H9 (cell line): ENCODE measurements around the gene ENO1. TPM values are rescaled to one million over a fixed set of nuclear protein-coding genes. Genes with fewer than 3 reads are reported as not detected.

Source experiments
- DNase-seq: peaks from one replicate; pipeline ENCODE4 v3.0.0-alpha.2; 2017
- H2AFZ ChIP-seq: one replicate; pipeline ENCODE4 v1.6.1; 2013; ENCODE audit warnings: mild to moderate bottlenecking, low read length, control low read depth, moderate library complexity
- H2AK5ac ChIP-seq: 2 replicates; pipeline ENCODE4 v1.6.1; 2013; ENCODE audit warnings: low read length, control low read depth, mixed read lengths; ENCODE audit not compliant: insufficient read length
- H2BK120ac ChIP-seq: one replicate; pipeline ENCODE4 v1.6.1; 2013; ENCODE audit warnings: low read depth, mild to moderate bottlenecking, low read length, control low read depth, inconsistent platforms; ENCODE audit not compliant: poor library complexity, severe bottlenecking
- H2BK12ac ChIP-seq: 2 replicates; pipeline ENCODE4 v1.6.1; 2013; ENCODE audit warnings: low read length, control low read depth, mixed read lengths, low read depth; ENCODE audit not compliant: insufficient read length
- H2BK15ac ChIP-seq: 2 replicates; pipeline ENCODE4 v1.6.1; 2013; ENCODE audit warnings: low read depth, low read length, control low read depth
- H2BK20ac ChIP-seq: one replicate; pipeline ENCODE4 v1.6.1; 2013; ENCODE audit warnings: low read depth, mild to moderate bottlenecking, low read length, control low read depth, inconsistent platforms; ENCODE audit not compliant: poor library complexity, severe bottlenecking
- H2BK5ac ChIP-seq: 2 replicates; pipeline ENCODE4 v1.6.1; 2013; ENCODE audit warnings: low read length, control low read depth, mixed read lengths; ENCODE audit not compliant: insufficient read length
- H3K14ac ChIP-seq: 2 replicates; pipeline ENCODE4 v1.6.1; 2013; ENCODE audit warnings: low read length, control low read depth; ENCODE audit not compliant: insufficient read depth
- H3K18ac ChIP-seq: 2 replicates; pipeline ENCODE4 v1.6.1; 2013; ENCODE audit warnings: low read depth, mild to moderate bottlenecking, mixed read lengths, low read length, control low read depth; ENCODE audit not compliant: insufficient read length
- H3K23ac ChIP-seq: 2 replicates; pipeline ENCODE4 v1.6.1; 2013; ENCODE audit warnings: low read length, control low read depth, mixed read lengths, low read depth; ENCODE audit not compliant: insufficient read length
- H3K23me2 ChIP-seq: 2 replicates; pipeline ENCODE4 v1.6.1; 2013; ENCODE audit warnings: low read depth, mild to moderate bottlenecking, mixed read lengths, low read length, control low read depth; ENCODE audit not compliant: insufficient read length, poor library complexity, severe bottlenecking
- H3K27ac ChIP-seq: 2 replicates; pipeline ENCODE4 v1.5.1; 2013; ENCODE audit warnings: low read length, control low read depth, mixed read lengths, low read depth; ENCODE audit not compliant: insufficient read length
- H3K27me3 ChIP-seq: 2 replicates; pipeline ENCODE4 v1.6.1; 2013; ENCODE audit warnings: low read length, control low read depth, inconsistent platforms; ENCODE audit not compliant: insufficient read depth
- H3K4ac ChIP-seq: 2 replicates; pipeline ENCODE4 v1.6.1; 2013; ENCODE audit warnings: low read depth, mild to moderate bottlenecking, control low read depth, inconsistent platforms, low read length, moderate library complexity
- H3K4me1 ChIP-seq: 2 replicates; pipeline ENCODE4 v1.6.1; 2013; ENCODE audit warnings: low read length, control low read depth, inconsistent platforms; ENCODE audit not compliant: insufficient read depth
- H3K4me2 ChIP-seq: 2 replicates; pipeline ENCODE4 v1.6.1; 2013; ENCODE audit warnings: low read length, control low read depth, mixed read lengths; ENCODE audit not compliant: insufficient read length, insufficient read depth
- H3K56ac ChIP-seq: 2 replicates; pipeline ENCODE4 v1.6.1; 2013; ENCODE audit warnings: low read depth, mild to moderate bottlenecking, mixed read lengths, low read length, control low read depth; ENCODE audit not compliant: insufficient read length
- H3K79me1 ChIP-seq: 2 replicates; pipeline ENCODE4 v1.6.1; 2013; ENCODE audit warnings: low read depth, mild to moderate bottlenecking, moderate library complexity, low read length, control low read depth, inconsistent platforms; ENCODE audit not compliant: insufficient read depth, poor library complexity, severe bottlenecking
- H3K79me2 ChIP-seq: 2 replicates; pipeline ENCODE4 v1.6.1; 2013; ENCODE audit warnings: low read length, control low read depth, inconsistent platforms; ENCODE audit not compliant: insufficient read depth
- H3K9ac ChIP-seq: 2 replicates; pipeline ENCODE4 v1.6.1; 2013; ENCODE audit warnings: low read length, control low read depth, mixed read lengths; ENCODE audit not compliant: insufficient read length; ENCODE audit errors: extremely low read depth
- H3K9me3 ChIP-seq: one replicate; pipeline ENCODE4 v1.6.1; 2013; ENCODE audit warnings: low read depth, low read length, inconsistent platforms; ENCODE audit not compliant: control insufficient read depth
- H3T11ph ChIP-seq: one replicate; pipeline ENCODE4 v1.6.1; 2013; ENCODE audit warnings: mild to moderate bottlenecking, low read length, control low read depth, inconsistent platforms
- H4K20me1 ChIP-seq: one replicate; pipeline ENCODE4 v1.6.1; 2013; ENCODE audit not compliant: control insufficient read depth, insufficient read length, insufficient read depth
- H4K5ac ChIP-seq: 2 replicates; pipeline ENCODE4 v1.6.1; 2013; ENCODE audit warnings: low read depth, mild to moderate bottlenecking, mixed read lengths, low read length, control low read depth; ENCODE audit not compliant: insufficient read length
- H4K8ac ChIP-seq: replicated peaks from 2 replicates; pipeline ENCODE4 v1.6.1; 2013; ENCODE audit warnings: low read length, control low read depth, mixed read lengths, low read depth; ENCODE audit not compliant: insufficient read length
- H4K91ac ChIP-seq: 2 replicates; pipeline ENCODE4 v1.6.1; 2013; ENCODE audit warnings: low read depth, mild to moderate bottlenecking, moderate library complexity, mixed read lengths, low read length, control low read depth; ENCODE audit not compliant: insufficient read length
- H3K27ac Mint-ChIP-seq, 3 experiments: 2 replicates in 2 of 3; 3 replicates in 1 of 3; pipeline ENCODE4 v1.8.0; 2020 to 2021; ENCODE audit warnings: mixed read lengths in 3 of 3, mild to moderate bottlenecking in 1 of 3, moderate library complexity in 1 of 3
- H3K27me3 Mint-ChIP-seq: 2 replicates; pipeline ENCODE4 v1.8.0; 2021; ENCODE audit warnings: low read depth, mild to moderate bottlenecking, moderate library complexity, mixed read lengths
- H3K36me3 Mint-ChIP-seq, 3 experiments: 2 replicates in 2 of 3; 3 replicates in 1 of 3; pipeline ENCODE4 v1.8.0; 2020 to 2021; ENCODE audit warnings: low read depth in 3 of 3, mixed read lengths in 3 of 3; ENCODE audit not compliant: insufficient read depth in 1 of 3
- H3K4me1 Mint-ChIP-seq, 2 experiments: 2 replicates each; pipeline ENCODE4 v1.8.0; 2020; ENCODE audit warnings: mixed read lengths in 2 of 2
- H3K4me3 Mint-ChIP-seq, 2 experiments: 2 replicates in 1 of 2; 3 replicates in 1 of 2; pipeline ENCODE4 v1.8.0; 2020 to 2021; ENCODE audit warnings: mild to moderate bottlenecking in 2 of 2, mixed read lengths in 2 of 2, moderate library complexity in 1 of 2
- H3K9me3 Mint-ChIP-seq, 2 experiments: 2 replicates in 1 of 2; 3 replicates in 1 of 2; pipeline ENCODE4 v1.8.0; 2020; ENCODE audit warnings: mild to moderate bottlenecking in 2 of 2, mixed read lengths in 2 of 2, moderate library complexity in 1 of 2
- CTCF ChIP-seq: fragments of 200-600 bp; sonication (generic); conservative IDR thresholded peaks from 3 replicates; pipeline ENCODE4 v1.8.0; 2021; ENCODE audit warnings: antibody characterized with exemption, mild to moderate bottlenecking
- WGBS: extraction: QIAGEN DNeasy Blood & Tissue Kit; methylation state at CpG from one replicate; pipeline ENCODE4 v1.1.7; 2013; ENCODE audit warnings: missing lambda C conversion rate, low lambda C conversion rate, mixed read lengths; ENCODE audit not compliant: insufficient read length; ENCODE audit errors: extremely low coverage; 5-methylcytosine and 5-hydroxymethylcytosine counted together
- total RNA-seq: library from RNA; stranded (reverse); gene quantifications from 2 replicates; pipeline ENCODE4 v1.2.1, GENCODE V29; 2021

The ENO1 gene
- total RNA-seq, 1 experiment from 2014 or later = 1,781 TPM

- Histone ChIP-seq H2BK120ac (no peak overlapping the region), H3K79me1 (peaks cover 11% of the 10 kb centered on the region), H3K9me3 (no peaks in the 10 kb centered on the region), H3K4me1 (peaks cover 8% of the 10 kb centered on the region; the same call in 1 of the 2 replicates), H2BK5ac (no peak overlapping the region), H3K27ac (no peak overlapping the region), H3K4me2 (peak overlapping the region; percentile 14), H3K27me3 (no peaks in the 10 kb centered on the region), H4K91ac (no peak overlapping the region), H3K18ac (no peak overlapping the region), H2AK5ac (no peak overlapping the region), H3K79me2 (peaks cover 31% of the 10 kb centered on the region), H3K23ac (no peak overlapping the region), H2BK15ac (no peak overlapping the region), H2BK20ac (no peak overlapping the region), H3K4ac (no peak overlapping the region), H4K8ac (no peak overlapping the region), H2AFZ (no peak overlapping the region), H2BK12ac (no peak overlapping the region), H3K56ac (no peak overlapping the region), H4K20me1 (no peaks in the 10 kb centered on the region), H4K5ac (no peak overlapping the region), H3K23me2 (no peaks in the 10 kb centered on the region), H3T11ph (no peak overlapping the region), H3K9ac (no peak overlapping the region), H3K14ac (no peak overlapping the region)
- TF ChIP-seq CTCF = no peak
- H3K27me3 Mint-ChIP-seq = no peaks in the 10 kb centered on the region
- H3K4me3 Mint-ChIP-seq = peak overlapping the region; percentile 97 to 98
- DNase-seq = no peak
- WGBS = no CpG with 5 or more reads among the region's 15 CpGs
- H3K27ac Mint-ChIP-seq = peak overlapping the region in 2 of 3 experiments; percentile 88 to 97; a peak in 5 of 7 replicates
- H3K4me1 Mint-ChIP-seq = peaks cover 58 to 65% of the 10 kb centered on the region in 2 experiments
- H3K36me3 Mint-ChIP-seq = peaks cover 72 to 88% (median 80%) of the 10 kb centered on the region in 3 experiments
- peaks cover 0 to 2% of the 10 kb centered on the region in 2 experiments; a peak in 2 of 5 replicates for H3K9me3 Mint-ChIP-seq
Observed at GRCh38 chr1:8874230-8875201, 4.0 kb downstream of the ENO1 start.
